Uterus (tissue), 2 donors: ENCODE results near the gene ASCC1.

Source experiments
- POLR2A ChIP-seq, 2 donors: fragments of 450-650 bp; IDR thresholded peaks; one replicate each; pipeline ENCODE4 v1.6.1; 2016; ENCODE audit warnings: antibody characterized with exemption in 2 of 2, mild to moderate bottlenecking in 1 of 2, moderate library complexity in 1 of 2
- TF ChIP-seq, protein P1 (sequence below), 4 experiments: fragments of 200-600 bp in 2 of 4; fragments of 450-650 bp in 2 of 4; sonication (generic) in 2 of 4; IDR thresholded peaks; one replicate each; pipeline ENCODE4 v1.5.1; 2016 to 2019; ENCODE audit warnings: antibody characterized with exemption in 4 of 4, mild to moderate bottlenecking in 2 of 4, moderate library complexity in 1 of 4

DNA sequence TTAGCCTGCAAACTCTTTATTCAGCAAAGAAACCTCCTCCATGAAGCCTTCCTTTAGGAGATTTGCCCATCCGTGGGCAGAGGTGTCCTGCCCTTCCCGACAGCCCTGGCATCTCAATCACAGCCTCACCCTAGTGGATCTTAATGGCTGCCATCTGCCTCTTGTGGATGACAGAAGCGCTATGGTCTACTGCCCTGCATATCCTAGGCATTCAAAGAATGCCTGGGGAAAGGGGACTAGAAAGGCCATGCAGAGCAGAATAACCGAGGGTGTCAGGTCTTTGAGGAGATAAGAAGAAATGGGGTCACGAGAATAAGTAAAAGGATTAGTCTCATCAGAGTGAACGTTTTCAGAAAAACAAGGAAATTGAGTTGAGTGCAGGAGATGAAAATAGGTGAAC, 70.0 kb downstream of the ASCC1 start:
- TF ChIP-seq, protein P1, sequence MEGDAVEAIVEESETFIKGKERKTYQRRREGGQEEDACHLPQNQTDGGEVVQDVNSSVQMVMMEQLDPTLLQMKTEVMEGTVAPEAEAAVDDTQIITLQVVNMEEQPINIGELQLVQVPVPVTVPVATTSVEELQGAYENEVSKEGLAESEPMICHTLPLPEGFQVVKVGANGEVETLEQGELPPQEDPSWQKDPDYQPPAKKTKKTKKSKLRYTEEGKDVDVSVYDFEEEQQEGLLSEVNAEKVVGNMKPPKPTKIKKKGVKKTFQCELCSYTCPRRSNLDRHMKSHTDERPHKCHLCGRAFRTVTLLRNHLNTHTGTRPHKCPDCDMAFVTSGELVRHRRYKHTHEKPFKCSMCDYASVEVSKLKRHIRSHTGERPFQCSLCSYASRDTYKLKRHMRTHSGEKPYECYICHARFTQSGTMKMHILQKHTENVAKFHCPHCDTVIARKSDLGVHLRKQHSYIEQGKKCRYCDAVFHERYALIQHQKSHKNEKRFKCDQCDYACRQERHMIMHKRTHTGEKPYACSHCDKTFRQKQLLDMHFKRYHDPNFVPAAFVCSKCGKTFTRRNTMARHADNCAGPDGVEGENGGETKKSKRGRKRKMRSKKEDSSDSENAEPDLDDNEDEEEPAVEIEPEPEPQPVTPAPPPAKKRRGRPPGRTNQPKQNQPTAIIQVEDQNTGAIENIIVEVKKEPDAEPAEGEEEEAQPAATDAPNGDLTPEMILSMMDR (IDR thresholded peaks at IDR 0.05) = no peak
- TF ChIP-seq POLR2A (IDR thresholded peaks at IDR 0.05) = no peak
